Measurements from ENCODE around the gene DCTN5.
"Not testable (repeated sequence)": the region's sequence is repeated elsewhere in the genome, so short reads cannot be mapped to it uniquely, and the experiment has no call there.

DCTN5 gene

GRCh38 chr16:23640931-23641765, at the start of gene DCTN5, which contains the start of gene PALB2:
DCTN5 (plus strand) TSS chr16:23641466; CDS start chr16:23641543, 77 bp downstream.
PALB2 (minus strand) TSS chr16:23641310; CDS start chr16:23641157, 153 bp downstream.
- DNase-seq (ENCODE audit: low read depth in 2 of 2), result peak; percentile 78 to 79

GRCh38 chr16:23594186-23594585, 47.1 kb upstream of the DCTN5 start:
- DNase-seq (ENCODE audit: low read depth in 2 of 2), result no peak

- DNase-seq (ENCODE audit: low read depth in 2 of 2), result no peak
These were observed 45.9 kb upstream of the DCTN5 start for GRCh38 chr16:23595246-23595950.

DNA sequence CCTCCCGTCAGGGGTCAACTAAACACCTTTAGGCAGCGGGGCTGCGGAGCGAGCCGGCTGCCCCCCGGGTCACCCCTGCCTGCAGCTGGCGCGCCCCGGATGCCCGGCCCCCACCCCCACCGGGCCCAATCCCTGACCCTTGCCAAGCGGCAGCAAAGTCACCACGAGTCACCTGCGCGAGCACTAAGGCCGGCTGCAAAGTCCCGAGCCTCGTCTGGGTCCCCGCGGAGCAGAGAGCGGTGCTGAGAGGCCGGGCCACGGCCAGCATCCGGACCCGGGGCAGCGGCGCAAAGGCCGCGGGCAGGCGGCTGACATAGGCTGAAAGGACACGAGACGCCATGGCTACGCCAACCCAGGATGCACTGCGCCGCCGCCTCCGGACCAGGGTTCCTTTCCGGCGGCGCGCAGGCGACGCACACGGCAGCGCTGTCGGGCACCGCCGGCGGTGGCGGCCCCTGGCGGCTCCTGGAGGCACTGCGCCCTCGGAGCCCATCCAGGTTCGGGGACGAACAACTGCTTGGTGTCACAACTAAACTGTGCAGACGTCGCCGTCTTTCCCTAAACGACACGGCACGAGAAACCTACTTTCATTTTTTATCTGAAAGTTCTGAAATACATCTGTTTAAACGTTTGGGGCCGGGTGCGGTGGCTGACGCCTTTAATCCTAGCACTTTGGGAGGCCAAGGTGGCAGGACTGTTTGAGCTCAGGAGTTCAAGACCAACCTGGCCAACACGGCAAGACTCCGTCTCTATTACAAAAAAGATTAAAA, 45.1 kb upstream of the DCTN5 start, which contains the start of gene NDUFAB1:
Gene NDUFAB1 (minus strand): TSS at position 366 of the 770 bp plus-strand sequence. CDS start 26 bp downstream, at position 340.
- DNase-seq (ENCODE audit: low read depth in 2 of 2), result peak; percentile 75 to 82

DNA sequence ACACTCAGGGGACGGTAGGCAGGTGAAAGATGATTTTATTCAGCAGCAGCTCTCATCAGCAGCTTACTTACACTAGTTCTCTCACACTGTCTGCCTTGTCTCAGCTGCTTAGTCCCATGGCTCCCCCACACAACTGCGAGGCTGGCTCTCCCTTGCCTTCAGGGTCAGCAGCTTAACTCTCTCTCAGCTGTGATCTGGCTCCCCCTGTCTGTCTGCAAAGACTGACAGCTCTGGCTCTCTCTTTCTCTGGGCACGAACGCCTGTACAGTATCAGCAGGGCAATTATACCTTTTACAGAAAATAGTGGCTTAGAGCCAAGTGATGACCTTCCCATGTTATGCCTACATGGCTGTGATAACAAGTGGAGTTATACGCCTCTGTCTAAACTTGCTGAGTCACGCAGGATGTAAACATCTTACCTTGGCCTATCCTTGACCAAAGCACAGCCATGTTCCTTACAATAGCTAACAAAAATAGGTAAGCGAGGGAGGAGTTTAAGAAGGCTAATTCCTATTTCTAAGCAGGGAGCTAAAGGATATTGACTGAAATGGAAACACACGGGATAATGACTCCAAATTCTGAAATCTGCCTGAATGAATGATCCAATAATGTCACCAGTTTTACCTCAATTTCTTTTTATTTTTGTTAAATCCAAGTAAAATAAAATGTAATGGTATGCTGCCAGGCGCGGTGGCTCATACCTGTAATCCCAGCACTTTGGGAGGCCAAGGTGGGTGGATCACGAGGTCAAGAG, 44.1 kb upstream of the DCTN5 start:
- DNase-seq (ENCODE audit: low read depth in 2 of 2), result no peak

- no peak for DNase-seq (ENCODE audit: low read depth in 2 of 2)
These were observed 33.5 kb upstream of the DCTN5 start for GRCh38 chr16:23607726-23608125.

DNA sequence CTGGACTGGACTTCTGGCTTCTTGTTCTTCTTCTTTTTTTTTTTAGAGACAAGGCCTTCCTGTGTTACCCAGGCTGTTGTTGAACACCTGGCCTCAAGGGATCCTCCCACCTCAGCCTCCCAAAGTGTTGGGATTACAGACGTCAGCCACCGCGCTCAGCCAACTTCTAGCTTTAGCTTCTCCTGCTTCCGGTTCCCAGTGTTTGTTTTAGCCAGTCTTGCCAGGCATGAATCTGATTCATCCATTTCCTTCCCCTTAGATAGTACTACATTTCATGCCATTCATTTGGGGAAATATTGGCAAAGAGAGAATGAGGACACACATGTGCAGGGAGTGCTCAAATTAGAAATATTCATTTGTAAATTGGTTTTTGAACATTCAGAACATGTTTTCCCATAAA, 33.1 kb upstream of the DCTN5 start:
- no peak for DNase-seq (ENCODE audit: low read depth in 2 of 2)

GRCh38 chr16:23609929-23610328, 31.3 kb upstream of the DCTN5 start:
- no peak for DNase-seq (ENCODE audit: low read depth in 2 of 2)

DNA sequence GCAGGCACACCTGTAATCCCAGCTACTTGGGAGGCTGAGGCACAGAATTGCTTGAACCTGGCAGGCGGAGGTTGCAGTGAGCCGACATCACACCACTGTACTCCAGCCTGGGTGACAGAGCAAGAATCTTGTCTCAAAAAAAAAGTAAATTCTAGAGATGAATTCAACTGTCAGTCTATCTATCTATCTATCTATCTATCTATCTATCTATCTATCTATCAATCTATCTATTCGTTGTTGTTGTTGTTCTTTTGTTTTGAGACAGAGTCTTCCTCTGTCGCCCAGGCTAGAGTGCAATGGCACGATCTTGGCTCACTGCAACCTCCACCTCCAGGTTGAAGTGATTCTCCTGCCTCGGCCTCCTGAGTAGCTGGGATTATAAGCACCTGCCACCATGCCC, 30.4 kb upstream of the DCTN5 start:
- not testable (repeated sequence) for DNase-seq (ENCODE audit: low read depth in 2 of 2)

DNA sequence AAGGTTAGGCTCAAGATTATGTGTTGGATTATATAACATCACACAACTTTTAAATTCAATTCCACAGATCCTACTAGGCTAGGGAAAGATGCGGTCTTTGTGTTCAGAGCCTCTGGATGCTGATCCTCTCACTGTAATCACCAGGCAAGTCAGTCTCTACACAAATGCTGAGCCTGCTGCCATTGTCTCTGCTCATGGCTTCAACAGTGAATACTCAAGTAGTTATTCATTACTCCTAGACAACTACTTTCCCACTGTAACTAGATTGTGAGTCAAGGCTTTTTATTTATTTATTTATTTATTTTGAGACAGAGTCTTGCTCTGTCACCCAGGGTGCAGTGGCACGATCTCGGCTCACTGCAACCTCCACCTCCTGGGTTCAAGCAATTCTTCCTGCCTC, 29.3 kb upstream of the DCTN5 start:
- no peak for DNase-seq (ENCODE audit: low read depth in 2 of 2)

GRCh38 chr16:23615805-23616204, 25.5 kb upstream of the DCTN5 start:
- no peak for DNase-seq (ENCODE audit: low read depth in 2 of 2)

DNA sequence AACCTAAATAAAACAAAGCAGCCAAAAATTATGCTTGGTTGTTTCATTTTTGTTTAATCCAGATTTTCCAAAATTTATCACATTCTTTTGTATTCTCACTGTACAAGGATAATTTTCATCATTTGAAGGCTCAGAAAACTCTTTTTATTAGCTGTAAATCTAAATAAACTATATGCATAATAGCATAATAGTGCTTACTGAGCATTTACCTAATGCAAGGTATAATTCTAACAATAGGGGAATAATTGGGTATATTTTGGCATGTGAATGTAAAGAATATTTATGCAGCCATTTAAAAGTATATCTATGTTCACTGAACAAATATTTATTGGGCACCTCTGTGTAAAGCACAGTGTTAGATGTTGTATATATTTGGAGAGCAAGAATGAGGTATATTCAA, 17.2 kb upstream of the DCTN5 start:
- no peak for DNase-seq (ENCODE audit: low read depth in 2 of 2)

DNA sequence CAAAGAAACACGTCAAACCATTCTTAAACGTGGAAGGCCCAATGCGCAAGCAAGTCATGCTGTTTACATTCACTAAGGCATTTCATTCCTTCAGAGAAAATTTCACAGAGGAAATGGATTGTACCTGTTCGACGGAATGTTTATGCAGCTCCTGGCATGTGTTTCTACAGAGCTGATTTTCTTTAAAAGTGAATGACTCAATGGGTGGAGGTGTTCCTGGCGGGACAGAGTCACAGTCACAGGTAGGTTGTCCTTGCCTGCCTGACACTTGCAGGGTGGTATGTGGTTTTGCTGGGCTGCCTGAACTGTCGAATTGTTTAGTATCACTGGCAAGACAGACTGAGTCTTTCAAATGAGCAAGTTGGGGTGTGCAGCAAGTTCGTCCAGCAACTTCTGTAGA, 11.8 kb upstream of the DCTN5 start:
- DNase-seq (ENCODE audit: low read depth in 2 of 2), result no peak

- not testable (repeated sequence) for DNase-seq (ENCODE audit: low read depth in 2 of 2)
These were observed 9.4 kb upstream of the DCTN5 start for GRCh38 chr16:23631874-23632273.

- no peak for DNase-seq (ENCODE audit: low read depth in 2 of 2)
These were observed 6.7 kb upstream of the DCTN5 start for GRCh38 chr16:23634461-23635036.

DNA sequence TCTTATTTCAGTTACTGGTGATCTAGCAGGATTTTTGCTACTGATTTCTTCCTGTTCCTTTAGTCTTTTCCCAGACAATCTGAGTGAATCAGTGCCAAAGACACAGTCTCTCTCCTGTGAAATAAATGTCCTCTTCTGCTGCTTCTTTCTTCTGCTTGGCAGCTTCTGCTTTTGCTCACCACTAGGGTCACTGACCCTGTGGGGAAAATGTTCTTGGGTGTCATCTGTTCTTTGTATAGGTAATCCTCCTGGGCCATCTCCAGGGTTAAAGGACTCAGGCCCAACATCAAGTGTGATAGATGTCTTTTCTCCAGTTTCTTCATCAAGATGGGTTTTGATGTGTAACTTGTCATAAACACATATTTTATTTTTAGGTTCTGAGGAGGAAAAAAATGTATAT, 5.3 kb upstream of the DCTN5 start:
- DNase-seq (ENCODE audit: low read depth in 2 of 2), result no peak

- no peak for DNase-seq (ENCODE audit: low read depth in 2 of 2)
These were observed 693 bp upstream of the DCTN5 start for GRCh38 chr16:23640615-23640930.

GRCh38 chr16:23642246-23642774, 1.0 kb downstream of the DCTN5 start:
- no peak for DNase-seq (ENCODE audit: low read depth in 2 of 2)

GRCh38 chr16:23650674-23651416, 9.6 kb downstream of the DCTN5 start:
- no peak for DNase-seq (ENCODE audit: low read depth in 2 of 2)

DNA sequence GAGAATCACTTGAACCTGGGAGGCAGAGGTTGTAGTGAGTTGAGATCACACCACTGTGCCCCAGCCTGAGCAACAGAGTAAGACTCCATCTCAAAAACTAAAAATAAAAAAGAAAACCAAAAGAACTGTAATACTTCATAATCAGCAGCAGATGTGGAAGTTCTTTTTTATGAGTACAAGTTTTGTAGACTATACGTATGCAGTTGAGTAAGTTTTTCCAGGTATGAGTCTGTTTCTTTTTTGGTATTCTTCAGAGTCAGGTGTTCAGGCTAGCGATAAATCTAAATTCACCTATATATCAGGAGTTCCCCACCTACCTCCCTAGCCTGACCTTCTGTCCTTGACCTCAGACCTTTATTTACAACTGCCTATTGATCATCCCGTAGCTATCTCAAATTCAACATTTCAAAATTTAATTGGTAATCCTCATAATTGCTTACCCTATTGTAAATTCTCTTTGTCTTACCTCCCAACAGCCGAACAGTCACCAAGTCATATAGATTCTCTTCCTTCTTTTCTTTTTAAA, 10.7 kb downstream of the DCTN5 start:
- DNase-seq (ENCODE audit: low read depth in 2 of 2), result no peak
